Right forelimb (tissue), 1 donor: Measurements from ENCODE around the gene PHF20.
"Not testable (repeated sequence)": the region's sequence is repeated elsewhere in the genome, so short reads cannot be mapped to it uniquely, and the experiment has no call there.

Experiments used
- DNase-seq: peaks from one replicate; pipeline ENCODE4 v3.0.0-alpha.2; 2018

The PHF20 gene

GRCh38 chr20:35942243-35942642 lies 170.4 kb downstream of the PHF20 start:
- DNase-seq: no peak

- no peak for DNase-seq
Measured at GRCh38 chr20:35947489-35947888, 175.7 kb downstream of the PHF20 start.

- DNase-seq: no peak
Measured at GRCh38 chr20:35947907-35948306, 176.1 kb downstream of the PHF20 start.

- no peak for DNase-seq
Measured at GRCh38 chr20:35950093-35950492, 178.3 kb downstream of the PHF20 start.

- DNase-seq: not testable (repeated sequence)
Measured at GRCh38 chr20:35952080-35952479, 180.3 kb downstream of the PHF20 start.

- DNase-seq: no peak
Measured at GRCh38 chr20:35952480-35953386, 180.9 kb downstream of the PHF20 start.

- no peak for DNase-seq
Measured at GRCh38 chr20:35953387-35954199, 181.8 kb downstream of the PHF20 start.

GRCh38 chr20:35954200-35954906 lies 182.5 kb downstream of the PHF20 start, which contains the start of gene SCAND1:
TSS of gene SCAND1 (minus strand) at chr20:35954502. CDS start at chr20:35954284, 218 bp downstream.
- DNase-seq: peak; percentile 97

- DNase-seq: no peak
Measured at GRCh38 chr20:35954907-35955251, 183.1 kb downstream of the PHF20 start.

GRCh38 chr20:35956616-35957015 lies 184.8 kb downstream of the PHF20 start:
- DNase-seq: no peak

- not testable (repeated sequence) for DNase-seq
Measured at GRCh38 chr20:35959291-35959690, 187.5 kb downstream of the PHF20 start.

- no peak for DNase-seq
Measured at GRCh38 chr20:35963878-35964277, 192.1 kb downstream of the PHF20 start.

GRCh38 chr20:35967979-35968640 lies 196.3 kb downstream of the PHF20 start, which contains the start of gene CNBD2:
TSS of gene CNBD2 (plus strand) at chr20:35968590. CDS start at chr20:35968763, 173 bp downstream.
- no peak for DNase-seq

- DNase-seq: no peak
Measured at GRCh38 chr20:35968930-35969329, 197.1 kb downstream of the PHF20 start.

GRCh38 chr20:35971981-35972380 lies 200.2 kb downstream of the PHF20 start:
- DNase-seq: no peak

- DNase-seq: no peak
Measured at GRCh38 chr20:35972462-35972861, 200.6 kb downstream of the PHF20 start.

- no peak for DNase-seq
Measured at GRCh38 chr20:35974256-35974655, 202.4 kb downstream of the PHF20 start.

- no peak for DNase-seq
Measured at GRCh38 chr20:35975576-35976373, 204.0 kb downstream of the PHF20 start.

- DNase-seq: no peak
Measured at GRCh38 chr20:35978041-35978513, 206.3 kb downstream of the PHF20 start.

- no peak for DNase-seq
Measured at GRCh38 chr20:35979544-35979943, 207.7 kb downstream of the PHF20 start.

- DNase-seq: no peak
Measured at GRCh38 chr20:35981969-35982368, 210.2 kb downstream of the PHF20 start.
